Central memory CD4-positive, alpha-beta T cell (primary cell): ENCODE data around the gene FMNL1.

Experiments
- DNase-seq: peaks from one replicate; pipeline ENCODE4 v3.0.0; 2022

FMNL1 gene

GRCh38 chr17:45284176-45285140, 62.8 kb downstream of the FMNL1 start:
- no peak for DNase-seq

GRCh38 chr17:45286286-45286685, 64.6 kb downstream of the FMNL1 start:
- DNase-seq: no peak

GRCh38 chr17:45287526-45288500, 66.1 kb downstream of the FMNL1 start:
- DNase-seq: no peak

GRCh38 chr17:45288825-45289224, 67.1 kb downstream of the FMNL1 start:
- DNase-seq: no peak

GRCh38 chr17:45289301-45290268, 67.9 kb downstream of the FMNL1 start:
- DNase-seq: no peak

- no peak for DNase-seq
Observed at GRCh38 chr17:45290269-45290765, 68.6 kb downstream of the FMNL1 start.

- DNase-seq: no peak
Observed at GRCh38 chr17:45291171-45291805, 69.6 kb downstream of the FMNL1 start.

- DNase-seq: no peak
Observed at GRCh38 chr17:45292696-45293412, 71.2 kb downstream of the FMNL1 start.

- DNase-seq: no peak
Observed at GRCh38 chr17:45293413-45294211, 71.9 kb downstream of the FMNL1 start.

- DNase-seq: no peak
Observed at GRCh38 chr17:45294506-45294905, 72.8 kb downstream of the FMNL1 start.

- DNase-seq: no peak
Observed at GRCh38 chr17:45296003-45296832, 74.5 kb downstream of the FMNL1 start.

- no peak for DNase-seq
Observed at GRCh38 chr17:45296833-45297124, 75.1 kb downstream of the FMNL1 start.
